Body of pancreas (tissue), 4 donors: ENCODE results near the gene BCR.

Source experiments
- CTCF ChIP-seq, 7 experiments: fragments of 450-650 bp in 4 of 7; fragments of 200-600 bp in 3 of 7; sonication (generic) in 3 of 7; IDR thresholded peaks; one replicate each; pipeline ENCODE4 v1.5.1; 2016 to 2019; ENCODE audit warnings: antibody characterized with exemption in 7 of 7
- POLR2A ChIP-seq, 3 donors: fragments of 450-650 bp; IDR thresholded peaks; one replicate each; pipeline ENCODE4 v1.6.1; 2016; ENCODE audit warnings: antibody characterized with exemption in 3 of 3, mild to moderate bottlenecking in 2 of 3

- no peak for TF ChIP-seq CTCF (IDR thresholded peaks at IDR 0.05)
- TF ChIP-seq POLR2A (IDR thresholded peaks at IDR 0.05): no peak
These were observed 24.5 kb upstream of the BCR start for GRCh38 chr22:23155831-23156230.
